Measurements from ENCODE around the gene CIPC. TPM values are rescaled to one million over a fixed set of nuclear protein-coding genes. Genes with fewer than 3 reads are reported as not detected.

CIPC gene
- total and polyA plus RNA-seq, 9 of the 15 experiments (the other 6 are each of a cell fraction or from before 2014, with no cell fraction given), result 5.0 to 16.9 (median 10.7) TPM

DNA sequence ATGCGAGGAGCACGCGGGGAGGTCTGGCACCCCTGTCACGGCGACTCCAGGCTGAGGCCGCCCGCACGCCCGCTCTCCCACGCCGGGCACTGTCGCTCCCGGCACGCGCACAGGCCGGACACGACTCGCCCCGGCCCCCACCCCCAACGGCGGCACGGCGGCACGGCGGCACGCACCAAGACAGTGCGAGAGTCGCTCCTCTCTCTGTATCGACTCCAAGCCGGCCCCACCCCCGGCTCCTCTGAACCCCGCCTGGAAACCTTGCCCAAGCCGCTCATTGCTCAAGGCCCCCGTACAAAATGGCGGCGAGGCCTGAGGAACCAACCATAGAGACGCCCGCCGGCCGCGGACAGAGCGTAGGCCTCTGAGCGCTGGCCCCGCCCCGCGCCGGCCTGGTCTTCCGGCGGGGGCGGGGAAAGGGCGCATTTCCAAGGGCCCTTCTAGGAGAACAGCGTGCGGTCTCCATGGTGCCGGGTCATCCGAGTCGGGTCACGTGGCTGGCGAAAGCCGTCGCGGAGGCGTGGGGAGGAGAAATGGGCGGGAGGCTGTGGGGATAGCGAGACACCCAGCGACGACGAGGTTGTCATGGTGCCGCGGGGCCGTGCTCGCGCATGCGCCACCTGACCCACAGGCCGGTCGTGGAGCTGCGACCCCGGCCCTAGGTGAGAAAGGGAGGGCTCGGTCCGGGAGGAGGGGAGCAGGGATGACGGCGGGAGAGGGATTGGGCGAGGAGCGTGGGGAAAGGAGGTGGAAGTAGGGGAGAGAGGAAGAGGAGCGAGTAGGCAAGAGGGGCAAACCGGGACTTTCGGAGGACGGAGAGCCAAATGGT is at the start of gene CIPC (continued):
- TF ChIP-seq, protein P1, sequence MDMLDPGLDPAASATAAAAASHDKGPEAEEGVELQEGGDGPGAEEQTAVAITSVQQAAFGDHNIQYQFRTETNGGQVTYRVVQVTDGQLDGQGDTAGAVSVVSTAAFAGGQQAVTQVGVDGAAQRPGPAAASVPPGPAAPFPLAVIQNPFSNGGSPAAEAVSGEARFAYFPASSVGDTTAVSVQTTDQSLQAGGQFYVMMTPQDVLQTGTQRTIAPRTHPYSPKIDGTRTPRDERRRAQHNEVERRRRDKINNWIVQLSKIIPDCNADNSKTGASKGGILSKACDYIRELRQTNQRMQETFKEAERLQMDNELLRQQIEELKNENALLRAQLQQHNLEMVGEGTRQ (CRISPR knock-in tag; IDR thresholded peaks at IDR 0.05), result peak; percentile 97
- TF ChIP-seq, protein P2, sequence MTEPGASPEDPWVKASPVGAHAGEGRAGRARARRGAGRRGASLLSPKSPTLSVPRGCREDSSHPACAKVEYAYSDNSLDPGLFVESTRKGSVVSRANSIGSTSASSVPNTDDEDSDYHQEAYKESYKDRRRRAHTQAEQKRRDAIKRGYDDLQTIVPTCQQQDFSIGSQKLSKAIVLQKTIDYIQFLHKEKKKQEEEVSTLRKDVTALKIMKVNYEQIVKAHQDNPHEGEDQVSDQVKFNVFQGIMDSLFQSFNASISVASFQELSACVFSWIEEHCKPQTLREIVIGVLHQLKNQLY (CRISPR knock-in tag; conservative IDR thresholded peaks at IDR 0.05), result no peak
- TF ChIP-seq ZBTB17 (CRISPR knock-in tag; IDR thresholded peaks at IDR 0.05) (peak; percentile 22; the same call in 1 of the 2 replicates), CTBP1 (IDR thresholded peaks at IDR 0.05; ENCODE audit: borderline replicate concordance) (peak; percentile 53), ARNT (IDR thresholded peaks at IDR 0.05) (no peak; a peak in 1 of 4 replicates), ARID2 (IDR thresholded peaks at IDR 0.05) (no peak), TEAD1 (CRISPR knock-in tag; IDR thresholded peaks at IDR 0.05) (peak in 1 of 2 experiments; percentile 84; a peak in 1 of 4 replicates), EWSR1 (IDR thresholded peaks at IDR 0.05; ENCODE audit: borderline replicate concordance, low read depth, partially characterized antibody) (no peak), ZNF41 (CRISPR knock-in tag; conservative IDR thresholded peaks at IDR 0.05) (no peak), ZNF23 (CRISPR knock-in tag; IDR thresholded peaks at IDR 0.05) (no peak), KDM2B (CRISPR knock-in tag; IDR thresholded peaks at IDR 0.05) (no peak), HNRNPH1 (optimal IDR thresholded peaks at IDR 0.05; ENCODE audit: low read depth, low read length) (no peak)
- TF ChIP-seq, protein P3, sequence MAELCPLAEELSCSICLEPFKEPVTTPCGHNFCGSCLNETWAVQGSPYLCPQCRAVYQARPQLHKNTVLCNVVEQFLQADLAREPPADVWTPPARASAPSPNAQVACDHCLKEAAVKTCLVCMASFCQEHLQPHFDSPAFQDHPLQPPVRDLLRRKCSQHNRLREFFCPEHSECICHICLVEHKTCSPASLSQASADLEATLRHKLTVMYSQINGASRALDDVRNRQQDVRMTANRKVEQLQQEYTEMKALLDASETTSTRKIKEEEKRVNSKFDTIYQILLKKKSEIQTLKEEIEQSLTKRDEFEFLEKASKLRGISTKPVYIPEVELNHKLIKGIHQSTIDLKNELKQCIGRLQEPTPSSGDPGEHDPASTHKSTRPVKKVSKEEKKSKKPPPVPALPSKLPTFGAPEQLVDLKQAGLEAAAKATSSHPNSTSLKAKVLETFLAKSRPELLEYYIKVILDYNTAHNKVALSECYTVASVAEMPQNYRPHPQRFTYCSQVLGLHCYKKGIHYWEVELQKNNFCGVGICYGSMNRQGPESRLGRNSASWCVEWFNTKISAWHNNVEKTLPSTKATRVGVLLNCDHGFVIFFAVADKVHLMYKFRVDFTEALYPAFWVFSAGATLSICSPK (IDR thresholded peaks at IDR 0.05; ENCODE audit: borderline replicate concordance), result no peak
- TF ChIP-seq, protein P4, sequence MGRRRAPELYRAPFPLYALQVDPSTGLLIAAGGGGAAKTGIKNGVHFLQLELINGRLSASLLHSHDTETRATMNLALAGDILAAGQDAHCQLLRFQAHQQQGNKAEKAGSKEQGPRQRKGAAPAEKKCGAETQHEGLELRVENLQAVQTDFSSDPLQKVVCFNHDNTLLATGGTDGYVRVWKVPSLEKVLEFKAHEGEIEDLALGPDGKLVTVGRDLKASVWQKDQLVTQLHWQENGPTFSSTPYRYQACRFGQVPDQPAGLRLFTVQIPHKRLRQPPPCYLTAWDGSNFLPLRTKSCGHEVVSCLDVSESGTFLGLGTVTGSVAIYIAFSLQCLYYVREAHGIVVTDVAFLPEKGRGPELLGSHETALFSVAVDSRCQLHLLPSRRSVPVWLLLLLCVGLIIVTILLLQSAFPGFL (CRISPR knock-in tag; IDR thresholded peaks at IDR 0.05), result no peak
- TF ChIP-seq, protein P5, sequence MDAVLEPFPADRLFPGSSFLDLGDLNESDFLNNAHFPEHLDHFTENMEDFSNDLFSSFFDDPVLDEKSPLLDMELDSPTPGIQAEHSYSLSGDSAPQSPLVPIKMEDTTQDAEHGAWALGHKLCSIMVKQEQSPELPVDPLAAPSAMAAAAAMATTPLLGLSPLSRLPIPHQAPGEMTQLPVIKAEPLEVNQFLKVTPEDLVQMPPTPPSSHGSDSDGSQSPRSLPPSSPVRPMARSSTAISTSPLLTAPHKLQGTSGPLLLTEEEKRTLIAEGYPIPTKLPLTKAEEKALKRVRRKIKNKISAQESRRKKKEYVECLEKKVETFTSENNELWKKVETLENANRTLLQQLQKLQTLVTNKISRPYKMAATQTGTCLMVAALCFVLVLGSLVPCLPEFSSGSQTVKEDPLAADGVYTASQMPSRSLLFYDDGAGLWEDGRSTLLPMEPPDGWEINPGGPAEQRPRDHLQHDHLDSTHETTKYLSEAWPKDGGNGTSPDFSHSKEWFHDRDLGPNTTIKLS (IDR thresholded peaks at IDR 0.05; ENCODE audit: borderline replicate concordance, low read depth), result peak; percentile 88
- TF ChIP-seq, protein P6, sequence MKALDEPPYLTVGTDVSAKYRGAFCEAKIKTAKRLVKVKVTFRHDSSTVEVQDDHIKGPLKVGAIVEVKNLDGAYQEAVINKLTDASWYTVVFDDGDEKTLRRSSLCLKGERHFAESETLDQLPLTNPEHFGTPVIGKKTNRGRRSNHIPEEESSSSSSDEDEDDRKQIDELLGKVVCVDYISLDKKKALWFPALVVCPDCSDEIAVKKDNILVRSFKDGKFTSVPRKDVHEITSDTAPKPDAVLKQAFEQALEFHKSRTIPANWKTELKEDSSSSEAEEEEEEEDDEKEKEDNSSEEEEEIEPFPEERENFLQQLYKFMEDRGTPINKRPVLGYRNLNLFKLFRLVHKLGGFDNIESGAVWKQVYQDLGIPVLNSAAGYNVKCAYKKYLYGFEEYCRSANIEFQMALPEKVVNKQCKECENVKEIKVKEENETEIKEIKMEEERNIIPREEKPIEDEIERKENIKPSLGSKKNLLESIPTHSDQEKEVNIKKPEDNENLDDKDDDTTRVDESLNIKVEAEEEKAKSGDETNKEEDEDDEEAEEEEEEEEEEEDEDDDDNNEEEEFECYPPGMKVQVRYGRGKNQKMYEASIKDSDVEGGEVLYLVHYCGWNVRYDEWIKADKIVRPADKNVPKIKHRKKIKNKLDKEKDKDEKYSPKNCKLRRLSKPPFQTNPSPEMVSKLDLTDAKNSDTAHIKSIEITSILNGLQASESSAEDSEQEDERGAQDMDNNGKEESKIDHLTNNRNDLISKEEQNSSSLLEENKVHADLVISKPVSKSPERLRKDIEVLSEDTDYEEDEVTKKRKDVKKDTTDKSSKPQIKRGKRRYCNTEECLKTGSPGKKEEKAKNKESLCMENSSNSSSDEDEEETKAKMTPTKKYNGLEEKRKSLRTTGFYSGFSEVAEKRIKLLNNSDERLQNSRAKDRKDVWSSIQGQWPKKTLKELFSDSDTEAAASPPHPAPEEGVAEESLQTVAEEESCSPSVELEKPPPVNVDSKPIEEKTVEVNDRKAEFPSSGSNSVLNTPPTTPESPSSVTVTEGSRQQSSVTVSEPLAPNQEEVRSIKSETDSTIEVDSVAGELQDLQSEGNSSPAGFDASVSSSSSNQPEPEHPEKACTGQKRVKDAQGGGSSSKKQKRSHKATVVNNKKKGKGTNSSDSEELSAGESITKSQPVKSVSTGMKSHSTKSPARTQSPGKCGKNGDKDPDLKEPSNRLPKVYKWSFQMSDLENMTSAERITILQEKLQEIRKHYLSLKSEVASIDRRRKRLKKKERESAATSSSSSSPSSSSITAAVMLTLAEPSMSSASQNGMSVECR (CRISPR knock-in tag; IDR thresholded peaks at IDR 0.05), result peak; percentile 64; the same call in 1 of the 2 replicates
